ENCODE measurements around the gene LSM2. TPM values are rescaled to one million over a fixed set of nuclear protein-coding genes. Genes with fewer than 3 reads are reported as not detected.

The LSM2 gene
- total and polyA plus RNA-seq, 12 donors: 17.5 to 52.0 (median 23.0) TPM

DNA sequence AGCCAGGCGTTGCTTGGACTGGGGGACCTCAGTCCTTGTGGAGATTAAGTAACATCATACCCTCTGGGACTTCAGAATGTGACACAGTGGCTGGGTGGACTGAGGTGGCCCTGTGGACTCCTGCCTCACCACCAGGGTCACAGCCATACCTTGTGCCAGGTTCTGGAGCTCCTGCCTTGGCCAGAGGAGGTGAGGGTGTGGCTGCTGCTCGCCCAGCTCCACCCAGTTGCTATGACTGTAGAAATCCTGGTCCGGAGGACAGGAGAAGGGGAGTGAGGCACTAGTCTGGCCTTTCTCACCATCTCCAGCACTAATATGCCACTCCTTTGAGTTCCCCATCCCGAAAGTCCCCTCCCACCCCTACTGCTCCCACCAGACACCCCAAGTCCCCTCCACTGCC is 31.6 kb downstream of the LSM2 start:
- H3K27me3 ChIP-seq: no peaks in the 10 kb centered on the region
- no peak for TF ChIP-seq CTCF (IDR thresholded peaks at IDR 0.05)
- intact Hi-C loops (cut with DNase I): loop anchor here in 4 of 10 donors (5.0 to 10.0 kb wide), 3 partner anchors 57 to 62 kb away; no protein-coding TSS in a partner anchor
- peaks cover 7 to 23% (median 13%) of the 10 kb centered on the region in 9 donors for H3K4me1 ChIP-seq
- H3K36me3 ChIP-seq: peaks cover 0 to 25% (median 7%) of the 10 kb centered on the region in 9 donors
- WGBS, 2 donors: 79 to 81% methylated on average over 4 of the region's 4 CpGs
- ATAC-seq (no peak), DNase-seq (no peak)
- no peak overlapping the region for H3K27ac ChIP-seq
- H3K9me3 ChIP-seq: no peaks in the 10 kb centered on the region
- no peak overlapping the region for H3K4me3 ChIP-seq

DNA sequence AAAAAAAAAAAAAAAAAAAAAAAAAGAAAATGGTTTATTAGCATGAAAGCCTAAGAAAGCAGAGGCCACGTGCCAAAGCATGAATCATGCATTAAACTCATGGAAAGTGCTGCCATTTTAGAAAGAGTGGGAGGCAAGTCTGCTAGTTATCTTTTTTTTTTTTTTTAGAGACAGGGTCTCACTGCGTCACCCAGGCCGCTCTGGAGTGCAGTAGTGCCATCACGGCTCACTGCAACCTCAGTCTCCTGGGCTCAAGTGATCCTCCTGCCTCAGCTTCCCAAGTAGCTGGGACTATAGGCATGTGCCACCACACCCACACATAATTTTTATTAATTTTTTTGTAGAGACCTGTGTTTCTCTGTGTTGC is 34.8 kb downstream of the LSM2 start:
- DNase-seq (no peak), ATAC-seq (no peak)
- H3K27ac ChIP-seq: no peak overlapping the region
- H3K4me3 ChIP-seq: no peak overlapping the region
- intact Hi-C loops (cut with DNase I): loop anchor here in 4 of 10 donors (2.0 to 10.0 kb wide), 3 partner anchors 59 to 63 kb away; no protein-coding TSS in a partner anchor
- peaks cover 2 to 39% (median 7%) of the 10 kb centered on the region in 9 donors for H3K4me1 ChIP-seq
- 72 to 74% methylated on average over 4 of the region's 4 CpGs for WGBS, 2 donors
- peaks cover 0 to 5% (median 0%) of the 10 kb centered on the region in 9 donors for H3K36me3 ChIP-seq
- TF ChIP-seq CTCF (IDR thresholded peaks at IDR 0.05): no peak
- H3K27me3 ChIP-seq: no peaks in the 10 kb centered on the region
- no peaks in the 10 kb centered on the region for H3K9me3 ChIP-seq

GRCh38 chr6:31770860-31771259 is 35.9 kb downstream of the LSM2 start:
- H3K4me1 ChIP-seq: peaks cover 0 to 30% (median 0%) of the 10 kb centered on the region in 9 donors
- no peak for DNase-seq
- no peak for TF ChIP-seq CTCF (IDR thresholded peaks at IDR 0.05)
- H3K36me3 ChIP-seq: peaks cover 0 to 5% (median 0%) of the 10 kb centered on the region in 9 donors
- no peaks in the 10 kb centered on the region for H3K27me3 ChIP-seq
- H3K4me3 ChIP-seq: no peak overlapping the region
- no peak for ATAC-seq
- intact Hi-C loops (cut with DNase I): loop anchor here in 3 of 10 donors (5.0 to 10.0 kb wide), 2 partner anchors 61 to 64 kb away; no protein-coding TSS in a partner anchor
- H3K9me3 ChIP-seq: no peaks in the 10 kb centered on the region
- H3K27ac ChIP-seq: no peak overlapping the region
- WGBS, 2 donors: 90 to 91% methylated on average over 2 of the region's 2 CpGs

DNA sequence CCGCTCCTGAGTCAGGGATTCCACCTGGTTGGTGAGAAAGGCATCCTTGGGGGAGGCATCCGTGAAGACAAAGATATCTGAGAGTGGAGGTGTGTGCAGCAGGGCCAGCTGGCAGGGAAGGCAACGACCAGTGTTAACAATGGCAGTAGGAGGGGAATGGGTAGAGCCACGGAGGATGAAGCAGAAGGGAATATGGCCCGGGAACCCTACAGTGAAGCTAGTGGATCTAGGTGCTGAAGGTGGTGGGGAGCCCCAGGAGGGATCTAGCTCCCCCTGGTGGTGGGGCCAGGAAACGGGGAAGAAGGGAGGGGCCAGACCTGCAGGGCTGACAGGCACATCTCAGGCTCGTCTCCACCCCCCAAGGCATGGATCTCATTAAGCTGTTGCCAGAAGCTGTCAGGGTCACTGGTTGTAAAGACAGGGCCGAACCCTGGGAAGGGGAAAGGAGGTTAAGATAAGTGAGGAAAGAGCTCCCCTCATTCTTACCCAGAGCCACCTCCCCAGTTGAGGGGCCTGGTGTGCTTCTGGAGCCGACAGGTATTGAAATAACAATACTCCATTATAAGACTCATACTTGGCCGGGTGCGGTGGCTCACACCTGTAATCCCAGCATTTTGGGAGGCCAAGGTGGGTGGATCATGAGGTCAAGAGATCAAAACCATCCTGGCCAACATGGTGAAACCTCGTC is 36.9 kb downstream of the LSM2 start:
- ATAC-seq: peak in 7 of 8 donors; percentile 49 to 73 (median 65)
- no peaks in the 10 kb centered on the region for H3K9me3 ChIP-seq
- peak; percentile 46 to 90 (median 71) for TF ChIP-seq CTCF (IDR thresholded peaks at IDR 0.05)
- 65 to 70% methylated on average over 12 of the region's 12 CpGs for WGBS, 2 donors
- H3K36me3 ChIP-seq: peaks cover 0 to 12% (median 0%) of the 10 kb centered on the region in 9 donors
- H3K4me3 ChIP-seq: no peak overlapping the region
- peak overlapping the region in 1 of 10 donors; percentile 75 for H3K27ac ChIP-seq
- H3K4me1 ChIP-seq: peaks cover 0 to 30% (median 0%) of the 10 kb centered on the region in 9 donors
- DNase-seq: peak; percentile 62 to 76
- no peaks in the 10 kb centered on the region for H3K27me3 ChIP-seq
- intact Hi-C loops (cut with DNase I): loop anchor here in 6 of 10 donors (2.0 to 10.0 kb wide), 6 partner anchors 43 to 89 kb away; partner anchors contain the start of genes DDAH2 (in 3 of the 6) and LY6G5C (in 3 of the 6)

Measured in heart right ventricle (tissue), 16 donors.